Kidney (tissue), 14 donors: ENCODE data around the gene PALM3. TPM values are rescaled to one million over a fixed set of nuclear protein-coding genes. Genes with fewer than 3 reads are reported as not detected.

Experiments used
- DNase-seq, 5 donors: peaks; one replicate each; pipeline ENCODE4 v3.0.0-alpha.2; 2013 to 2020
- FAIRE-seq: peaks from 2 replicates; lab custom pipeline; 2012; peaks lifted over from hg19 to GRCh38; lab: Jason Lieb, UNC
- H3K27ac ChIP-seq, 2 donors: one replicate each; pipeline ENCODE4 v1.7.0; 2013; ENCODE audit warnings: low read depth in 2 of 2, low read length in 2 of 2, inconsistent platforms in 1 of 2
- H3K27me3 ChIP-seq: one replicate; pipeline ENCODE4 v1.7.1; 2013; ENCODE audit warnings: low read length, inconsistent platforms; ENCODE audit not compliant: control insufficient read depth, insufficient read depth
- H3K36me3 ChIP-seq, 3 donors: one replicate each; pipeline versions ENCODE4 v1.7.0 to v1.7.1; 2013; ENCODE audit warnings: low read length in 3 of 3, control low read depth in 1 of 3, inconsistent platforms in 1 of 3; ENCODE audit not compliant: insufficient read depth in 3 of 3, control insufficient read depth in 2 of 3
- H3K4me1 ChIP-seq, 3 donors: one replicate each; pipeline versions ENCODE4 v1.7.0 to v1.7.1; 2013; ENCODE audit warnings: low read length in 3 of 3, inconsistent platforms in 1 of 3, low read depth in 1 of 3; ENCODE audit not compliant: control insufficient read depth in 2 of 3, insufficient read depth in 2 of 3
- H3K4me3 ChIP-seq, 3 donors: one replicate each; pipeline versions ENCODE4 v1.7.0 to v1.8.1; 2013; ENCODE audit warnings: low read length in 3 of 3, control low read depth in 1 of 3, inconsistent platforms in 1 of 3
- H3K9ac ChIP-seq, 3 donors: one replicate each; pipeline versions ENCODE4 v1.7.0 to v1.7.1; 2013; ENCODE audit warnings: low read length in 3 of 3, control low read depth in 1 of 3, inconsistent platforms in 1 of 3
- H3K9me3 ChIP-seq, 3 donors: one replicate each; pipeline versions ENCODE4 v1.7.0 to v1.7.1; 2013; ENCODE audit warnings: low read length in 3 of 3, control low read depth in 1 of 3, inconsistent platforms in 1 of 3; ENCODE audit not compliant: control insufficient read depth in 2 of 3, insufficient read depth in 1 of 3
- CTCF ChIP-seq: IDR thresholded peaks from 3 replicates; pipeline ENCODE4 v1.5.1; 2012; ENCODE audit warnings: mild to moderate bottlenecking, moderate library complexity, borderline replicate concordance; ENCODE audit not compliant: insufficient read depth; ENCODE audit errors: extremely low read depth
- intact Hi-C: fragments of 100-400 bp; cut with DNase I; formaldehyde crosslinking; loops from one replicate; pipeline ENCODE4 v1.11.1; 2022
- polyA plus RNA-seq: library from polyadenylated mRNA; stranded (reverse); fragments of 350-450 nt; fragmentation: Illumina TruSeq; extraction: RNeasy Lipid Tissue Mini Kit (QIAGEN cat#74804); gene quantifications from one replicate; pipeline ENCODE4 v1.2.3, GENCODE V29; 2014; ENCODE audit warnings: low read depth, low replicate concordance; ENCODE audit not compliant: insufficient read depth
- total RNA-seq: library from RNA; stranded (reverse); fragmentation: NEBNext Ultra II Directional; extraction: Animal tissue kit (Norgen Biotek cat#: 25700); gene quantifications from one replicate; pipeline ENCODE4 v1.2.1, GENCODE V29; 2021
- donor health status: control.
- donor health status: control.
- donor health status: control.
- donor health status: control.
- donor health status: control.
- donor health status: DM: yes; HTN: yes; CAD: no.
- donor health status: Normal renal cell carcinoma (clear cell type).

PALM3 gene
- total and polyA plus RNA-seq, 2 donors from 2014 or later: 19.4 to 45.8 TPM

DNA sequence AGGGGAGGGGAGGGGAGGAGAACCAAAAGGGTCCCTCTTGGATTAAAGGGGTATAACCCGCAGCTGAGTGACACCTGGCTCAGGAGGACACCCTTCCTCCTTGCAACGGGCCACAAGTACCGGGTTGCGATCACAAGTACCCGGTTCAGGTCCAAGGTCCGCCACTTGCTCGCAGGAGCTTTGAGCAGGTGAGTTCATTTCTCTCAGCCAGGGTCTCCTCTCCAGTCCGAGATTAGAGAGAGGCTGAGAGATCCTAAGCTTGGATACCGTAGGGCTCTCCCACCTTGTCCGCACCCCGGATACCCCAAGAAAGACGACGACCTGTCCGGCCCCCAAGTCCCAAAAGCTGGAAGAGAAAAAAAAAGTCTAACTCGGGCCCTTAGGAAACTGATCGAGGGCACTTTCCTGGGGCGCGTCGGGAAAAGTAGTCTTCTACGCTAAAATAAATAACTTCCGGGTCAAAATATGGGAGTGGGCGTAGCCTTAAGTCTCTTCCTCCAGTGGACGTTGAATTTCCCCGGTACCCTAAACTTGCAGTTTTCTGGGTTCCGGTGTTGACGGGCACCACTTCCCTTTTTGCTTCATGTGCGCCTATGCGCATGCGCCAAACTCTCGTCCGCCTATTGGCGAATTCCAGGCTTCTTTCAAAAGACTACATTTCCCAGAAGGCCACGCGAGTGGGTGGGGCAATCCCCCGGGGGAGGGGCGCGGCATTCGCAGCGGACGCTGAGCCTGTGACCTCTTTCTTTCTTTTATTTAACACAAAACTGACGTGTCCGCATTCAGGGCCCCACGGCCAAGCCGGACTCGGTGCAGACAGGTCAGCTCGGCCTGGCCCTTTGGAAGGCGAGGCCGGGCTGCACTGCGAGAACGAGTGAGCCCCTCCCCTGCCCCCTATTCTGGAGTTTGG lies 19.3 kb upstream of the PALM3 start:
- H3K27me3 ChIP-seq: no peaks in the 10 kb centered on the region
- peak overlapping the region; percentile 92 to 94 for H3K27ac ChIP-seq
- FAIRE-seq: peak; percentile 99
- TF ChIP-seq CTCF: no peak
- H3K4me1 ChIP-seq: peaks cover 0 to 9% (median 4%) of the 10 kb centered on the region in 3 donors
- H3K4me3 ChIP-seq: peak overlapping the region; percentile 75 to 88 (median 85)
- no peaks in the 10 kb centered on the region for H3K36me3 ChIP-seq
- intact Hi-C loops: no loop called here
- peak overlapping the region; percentile 79 to 95 (median 91) for H3K9ac ChIP-seq
- peak; percentile 99 to 100 (median 100) for DNase-seq
- no peaks in the 10 kb centered on the region for H3K9me3 ChIP-seq

- TF ChIP-seq CTCF: no peak
- Histone ChIP-seq H3K9me3 (no peaks in the 10 kb centered on the region), H3K27me3 (no peaks in the 10 kb centered on the region), H3K27ac (no peak overlapping the region), H3K9ac (no peak overlapping the region), H3K36me3 (no peaks in the 10 kb centered on the region), H3K4me3 (no peak overlapping the region), H3K4me1 (peaks cover 2 to 14% (median 4%) of the 10 kb centered on the region in 3 donors)
- intact Hi-C loops: no loop called here
- no peak for FAIRE-seq
- no peak for DNase-seq
Measured at GRCh38 chr19:14078411-14078810, 16.5 kb upstream of the PALM3 start.

- Histone ChIP-seq H3K4me3 (peak overlapping the region; percentile 57 to 88 (median 84)), H3K36me3 (no peaks in the 10 kb centered on the region), H3K4me1 (peaks cover 0 to 14% (median 2%) of the 10 kb centered on the region in 3 donors), H3K9me3 (no peaks in the 10 kb centered on the region), H3K9ac (peak overlapping the region; percentile 20 to 86 (median 43)), H3K27ac (peak overlapping the region; percentile 74 to 84), H3K27me3 (no peaks in the 10 kb centered on the region)
- DNase-seq (peak in 2 of 5 donors; percentile 70 to 80), FAIRE-seq (no peak)
- intact Hi-C loops: no loop called here
- TF ChIP-seq CTCF: no peak
Measured at GRCh38 chr19:14073925-14074838, 12.3 kb upstream of the PALM3 start.
